ENCODE measurements around the gene KIF19. TPM values are rescaled to one million over a fixed set of nuclear protein-coding genes. Genes with fewer than 3 reads are reported as not detected.
"Not testable (repeated sequence)": the region's sequence is repeated elsewhere in the genome, so short reads cannot be mapped to it uniquely, and the experiment has no call there.

KIF19 gene
- total RNA-seq, 4 donors from 2014 or later: 0.65 to 0.91 (median 0.68) TPM; not detected in 1

GRCh38 chr17:74403512-74404137 is 77.6 kb downstream of the KIF19 start:
- intact Hi-C loops (cut with DNase I; ENCODE audit: low total_unique reads): no loop called here
- no peak for TF ChIP-seq POLR2A (IDR thresholded peaks at IDR 0.05)
- TF ChIP-seq CTCF (IDR thresholded peaks at IDR 0.05): no peak
- H3K4me3 ChIP-seq (ENCODE audit: low read depth, poor library complexity, severe bottlenecking): no peak overlapping the region
- WGBS, 2 donors: 64 to 75% methylated on average over 12 of the region's 12 CpGs
- no peak for DNase-seq (ENCODE audit: low spot score in 2 of 2)

GRCh38 chr17:74404218-74404617 is 78.2 kb downstream of the KIF19 start:
- no peak overlapping the region for H3K4me3 ChIP-seq (ENCODE audit: low read depth, poor library complexity, severe bottlenecking)
- no peak for DNase-seq (ENCODE audit: low spot score in 2 of 2)
- 54 to 65% methylated on average over 7 of the region's 7 CpGs for WGBS, 2 donors
- no peak for TF ChIP-seq POLR2A (IDR thresholded peaks at IDR 0.05)
- no peak for TF ChIP-seq CTCF (IDR thresholded peaks at IDR 0.05)
- intact Hi-C loops (cut with DNase I; ENCODE audit: low total_unique reads): no loop called here

- TF ChIP-seq POLR2A (IDR thresholded peaks at IDR 0.05) (no peak), CTCF (IDR thresholded peaks at IDR 0.05) (no peak)
- intact Hi-C loops (cut with DNase I; ENCODE audit: low total_unique reads): no loop called here
- 83 to 87% methylated on average over 6 of the region's 6 CpGs for WGBS, 2 donors
- DNase-seq (ENCODE audit: low spot score in 2 of 2): no peak
- H3K4me3 ChIP-seq (ENCODE audit: low read depth, poor library complexity, severe bottlenecking): no peak overlapping the region
Measured at GRCh38 chr17:74404789-74405188, 78.8 kb downstream of the KIF19 start.

- DNase-seq (ENCODE audit: low spot score in 2 of 2); intact Hi-C loops (cut with DNase I; ENCODE audit: low total_unique reads); H3K4me3 ChIP-seq (ENCODE audit: low read depth, poor library complexity, severe bottlenecking): not testable (repeated sequence)
- 85 to 95% methylated on average over 5 of the region's 5 CpGs for WGBS, 2 donors
Measured at GRCh38 chr17:74405311-74405710, 79.3 kb downstream of the KIF19 start.

Other genes starting within 250 kb of the KIF19 start
- 1,000 to 10,000 TPM in 2 of 4 donors, 100 to 1,000 TPM in 2; 618 to 1,333 (median 950) TPM for gene RPL38, start 122.5 kb upstream of the KIF19 start, total RNA-seq
- 10 to 100 TPM in 2 of 4 donors, 1 to 10 TPM in 2; 4.3 to 12.7 (median 8.6) TPM for gene TTYH2, start 112.7 kb upstream of the KIF19 start, total RNA-seq
- under 1 TPM in 1 of 4 donors, not detected in 3; 0.57 TPM for gene DNAI2, start 52.0 kb upstream of the KIF19 start, total RNA-seq
- under 1 TPM in 1 of 4 donors, not detected in 3; 0.22 TPM for gene BTBD17, start 35.6 kb downstream of the KIF19 start, total RNA-seq
- gene GPR142, start 41.3 kb downstream of the KIF19 start, total RNA-seq: not detected
- 100 to 1,000 TPM in 2 of 4 donors, 10 to 100 TPM in 2; 80.3 to 147 (median 99.1) TPM for gene GPRC5C, start 105.9 kb downstream of the KIF19 start, total RNA-seq
- 10 to 100 TPM in 2 of 4 donors, 1 to 10 TPM in 2; 5.5 to 13.0 (median 8.7) TPM for gene CD300A, start 140.4 kb downstream of the KIF19 start, total RNA-seq
- gene CD300LB, start 205.2 kb downstream of the KIF19 start, total RNA-seq: 1 to 10 TPM in 1 of 4 donors, under 1 TPM in 2, not detected in 1; 0.12 to 1.3 (median 0.55) TPM
- 1 to 10 TPM in 2 of 4 donors, under 1 TPM in 2; 0.15 to 1.5 (median 0.75) TPM for gene CD300C, start 219.9 kb downstream of the KIF19 start, total RNA-seq
- not detected for gene CD300H, start 241.3 kb downstream of the KIF19 start, total RNA-seq